ENCODE measurements around the gene CXCR5. TPM values are rescaled to one million over a fixed set of nuclear protein-coding genes. Genes with fewer than 3 reads are reported as not detected.

Gene CXCR5
- total RNA-seq, 1 donor, result not detected

- H3K4me3 ChIP-seq (ENCODE audit: low read depth, low read length), result no peak overlapping the region
- TF ChIP-seq CTCF (IDR thresholded peaks at IDR 0.05; ENCODE audit: insufficient read depth, low read length), result peak; percentile 17
- DNase-seq (ENCODE audit: low read depth), result no peak
Observed at GRCh38 chr11:118901494-118902335, 18.0 kb downstream of the CXCR5 start.

- TF ChIP-seq CTCF (IDR thresholded peaks at IDR 0.05; ENCODE audit: insufficient read depth, low read length), result no peak
- H3K4me3 ChIP-seq (ENCODE audit: low read depth, low read length), result no peak overlapping the region
- no peak for DNase-seq (ENCODE audit: low read depth)
Observed at GRCh38 chr11:118902336-118903203, 18.9 kb downstream of the CXCR5 start.

GRCh38 chr11:118903204-118904015 is 19.7 kb downstream of the CXCR5 start:
- no peak for DNase-seq (ENCODE audit: low read depth)
- TF ChIP-seq CTCF (IDR thresholded peaks at IDR 0.05; ENCODE audit: insufficient read depth, low read length), result no peak
- no peak overlapping the region for H3K4me3 ChIP-seq (ENCODE audit: low read depth, low read length)

- peak; percentile 91 for TF ChIP-seq CTCF (IDR thresholded peaks at IDR 0.05; ENCODE audit: insufficient read depth, low read length)
- H3K4me3 ChIP-seq (ENCODE audit: low read depth, low read length), result no peak overlapping the region
- peak; percentile 76 for DNase-seq (ENCODE audit: low read depth)
Observed at GRCh38 chr11:118907051-118908042, 23.7 kb downstream of the CXCR5 start.

- DNase-seq (ENCODE audit: low read depth), result no peak
- H3K4me3 ChIP-seq (ENCODE audit: low read depth, low read length), result no peak overlapping the region
- no peak for TF ChIP-seq CTCF (IDR thresholded peaks at IDR 0.05; ENCODE audit: insufficient read depth, low read length)
Observed at GRCh38 chr11:118908264-118908663, 24.6 kb downstream of the CXCR5 start.
